Measurements from ENCODE around the gene DUT. TPM values are rescaled to one million over a fixed set of nuclear protein-coding genes. Genes with fewer than 3 reads are reported as not detected.

DUT gene
- polyA plus RNA-seq, 3 donors, result 43.8 to 71.9 (median 62.3) TPM

DNA sequence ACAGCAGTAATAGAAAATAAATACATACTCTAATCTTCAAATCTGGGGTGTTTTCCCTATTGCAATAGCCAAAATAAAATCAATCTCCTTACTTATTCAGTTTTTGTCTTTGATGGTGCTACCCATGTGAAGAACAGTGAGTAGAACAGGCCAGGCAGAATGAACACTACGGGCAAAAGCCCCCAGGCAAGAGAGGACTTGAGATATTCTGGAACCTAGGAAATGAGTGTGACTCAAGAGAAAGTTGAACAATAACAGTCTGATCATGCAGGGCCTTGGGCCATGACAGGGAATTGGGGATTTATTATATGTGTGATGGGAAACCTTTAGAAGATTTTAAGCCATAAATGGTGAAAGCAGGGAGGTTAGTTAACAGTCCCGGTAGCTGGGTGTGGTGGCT is 14.0 kb upstream of the DUT start:
- no peaks in the 10 kb centered on the region for H3K79me2 ChIP-seq (ENCODE audit: insufficient read depth, low read length)
- no peak overlapping the region for H3K4me2 ChIP-seq (replicated peaks; ENCODE audit: extremely low read depth, low read length, poor library complexity, severe bottlenecking)
- H3K9me3 Mint-ChIP-seq, result peaks cover 0 to 8% (median 2%) of the 10 kb centered on the region in 7 donors
- peaks cover 1 to 6% (median 2%) of the 10 kb centered on the region in 3 donors for H3K27me3 Mint-ChIP-seq (ENCODE audit: low read depth in 3 of 3)
- H3K4me1 ChIP-seq (ENCODE audit: control insufficient read depth in 1 of 2, insufficient read depth in 2 of 2, low read length in 2 of 2), result peaks cover 18 to 19% of the 10 kb centered on the region in 2 donors
- intact Hi-C loops (cut with micrococcal nuclease), result no loop called here
- H3K9ac ChIP-seq (ENCODE audit: insufficient read depth, low read length, poor library complexity, severe bottlenecking), result no peak overlapping the region
- no peaks in the 10 kb centered on the region for H3K36me3 Mint-ChIP-seq
- no peaks in the 10 kb centered on the region for H3K27me3 ChIP-seq (ENCODE audit: control insufficient read depth in 2 of 2, insufficient read depth in 2 of 2, low read length in 2 of 2)
- no peak overlapping the region for H3K4me3 ChIP-seq (replicated peaks in 1 of 3; ENCODE audit: low read depth in 2 of 3, low read length in 3 of 3)
- no peaks in the 10 kb centered on the region for H3K36me3 ChIP-seq (replicated peaks in 1 of 2; ENCODE audit: control insufficient read depth in 1 of 2, insufficient read depth in 2 of 2, low read length in 2 of 2)
- WGBS (ENCODE audit: insufficient coverage), result 82% methylated on average over 1 of the region's 2 CpGs
- H3K27ac ChIP-seq (ENCODE audit: low read depth in 1 of 2, low read length in 2 of 2), result no peak overlapping the region
- no peak overlapping the region for H2AFZ ChIP-seq (ENCODE audit: insufficient read depth, low read depth, low read length, poor library complexity, severe bottlenecking)
- no peak for DNase-seq
- H3K27ac Mint-ChIP-seq, result no peak overlapping the region
- H3K9me3 ChIP-seq (replicated peaks in 1 of 2; ENCODE audit: control insufficient read depth in 1 of 2, insufficient read depth in 1 of 2, low read length in 2 of 2), result no peaks in the 10 kb centered on the region
- TF ChIP-seq CTCF (IDR thresholded peaks at IDR 0.05), result no peak
- H3K4me3 Mint-ChIP-seq, result no peak overlapping the region
- H4K20me1 ChIP-seq (ENCODE audit: insufficient read depth, low read length), result no peaks in the 10 kb centered on the region
- H3K4me1 Mint-ChIP-seq, result peaks cover 27% of the 10 kb centered on the region

DNA sequence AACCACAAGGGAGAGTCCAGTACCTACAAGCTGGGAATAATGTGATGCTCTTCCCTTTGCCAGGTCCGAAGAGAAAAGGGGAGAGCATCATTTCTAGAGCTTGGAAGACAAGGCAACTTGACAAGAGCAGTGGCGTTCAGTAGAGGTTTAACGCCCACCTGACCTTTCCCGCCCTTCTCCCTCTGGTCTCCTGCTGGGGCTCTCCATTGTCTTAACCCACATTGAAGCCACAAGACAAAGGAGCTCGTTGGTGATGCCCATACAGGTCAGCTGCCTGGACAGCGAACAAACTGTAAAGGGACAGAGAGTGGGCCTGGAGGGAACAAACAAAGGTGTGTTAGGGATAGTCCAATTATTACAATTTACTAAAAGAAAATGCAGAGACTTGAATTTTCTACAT is 13.1 kb upstream of the DUT start:
- Histone ChIP-seq H3K4me2 (replicated peaks; ENCODE audit: extremely low read depth, low read length, poor library complexity, severe bottlenecking) (no peak overlapping the region), H2AFZ (ENCODE audit: insufficient read depth, low read depth, low read length, poor library complexity, severe bottlenecking) (no peak overlapping the region), H3K36me3 (replicated peaks in 1 of 2; ENCODE audit: control insufficient read depth in 1 of 2, insufficient read depth in 2 of 2, low read length in 2 of 2) (no peaks in the 10 kb centered on the region), H4K20me1 (ENCODE audit: insufficient read depth, low read length) (no peaks in the 10 kb centered on the region), H3K9me3 (replicated peaks in 1 of 2; ENCODE audit: control insufficient read depth in 1 of 2, insufficient read depth in 1 of 2, low read length in 2 of 2) (no peaks in the 10 kb centered on the region), H3K79me2 (ENCODE audit: insufficient read depth, low read length) (no peaks in the 10 kb centered on the region), H3K4me1 (ENCODE audit: control insufficient read depth in 1 of 2, insufficient read depth in 2 of 2, low read length in 2 of 2) (peaks cover 9 to 12% of the 10 kb centered on the region in 2 donors), H3K9ac (ENCODE audit: insufficient read depth, low read length, poor library complexity, severe bottlenecking) (no peak overlapping the region), H3K27me3 (ENCODE audit: control insufficient read depth in 2 of 2, insufficient read depth in 2 of 2, low read length in 2 of 2) (no peaks in the 10 kb centered on the region), H3K27ac (ENCODE audit: low read depth in 1 of 2, low read length in 2 of 2) (no peak overlapping the region), H3K4me3 (replicated peaks in 1 of 3; ENCODE audit: low read depth in 2 of 3, low read length in 3 of 3) (no peak overlapping the region)
- no peak overlapping the region for H3K27ac Mint-ChIP-seq
- WGBS (ENCODE audit: insufficient coverage), result 93% methylated on average over 2 of the region's 6 CpGs
- no peak for DNase-seq
- no peaks in the 10 kb centered on the region for H3K36me3 Mint-ChIP-seq
- peaks cover 21% of the 10 kb centered on the region for H3K4me1 Mint-ChIP-seq
- intact Hi-C loops (cut with micrococcal nuclease), result no loop called here
- H3K9me3 Mint-ChIP-seq, result peaks cover 0 to 6% (median 2%) of the 10 kb centered on the region in 7 donors
- H3K27me3 Mint-ChIP-seq (ENCODE audit: low read depth in 3 of 3), result peaks cover 1 to 6% (median 2%) of the 10 kb centered on the region in 3 donors
- TF ChIP-seq CTCF (IDR thresholded peaks at IDR 0.05), result no peak
- H3K4me3 Mint-ChIP-seq, result no peak overlapping the region
